Cortex of kidney (tissue), 1 donor: ENCODE data around the gene SEMA6C.

Experiments used
- DNase-seq: peaks from one replicate; lab custom pipeline; 2025; lab: John Stamatoyannopoulos, UW

Gene SEMA6C

GRCh38 chr1:151158326-151158725 lies 11.9 kb upstream of the SEMA6C start:
- no peak for DNase-seq

- DNase-seq = no peak
Observed at GRCh38 chr1:151157067-151157531, 10.7 kb upstream of the SEMA6C start.

GRCh38 chr1:151156515-151156819 lies 10.0 kb upstream of the SEMA6C start, which contains the start of gene TNFAIP8L2:
Gene TNFAIP8L2, plus strand, starts transcription at chr1:151156649. Its CDS starts 2,049 bp downstream, at chr1:151158698.
- DNase-seq = no peak

GRCh38 chr1:151147665-151148064 lies 1.2 kb upstream of the SEMA6C start:
- DNase-seq = no peak

DNA sequence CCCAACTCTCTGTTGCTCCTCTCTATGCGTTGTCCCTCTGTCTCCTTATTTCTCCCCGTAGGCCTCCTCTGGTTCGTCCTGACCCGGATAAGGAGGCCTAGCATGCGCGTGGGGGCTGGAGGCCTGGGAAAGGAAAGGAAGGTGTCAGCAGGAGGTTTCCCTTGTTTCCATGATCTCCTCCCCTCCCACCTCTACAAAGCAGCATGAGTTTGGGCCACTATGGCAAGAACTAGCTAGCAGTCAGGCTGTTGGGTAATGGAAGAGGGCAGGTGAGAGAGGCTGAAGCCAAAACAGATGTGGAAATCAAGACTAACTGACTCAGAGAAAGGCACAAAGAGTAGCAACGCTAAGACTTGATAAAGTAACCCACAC lies 687 bp upstream of the SEMA6C start:
- no peak for DNase-seq

GRCh38 chr1:151146072-151146411 lies 389 bp downstream of the SEMA6C start:
- no peak for DNase-seq

GRCh38 chr1:151145304-151146071 lies 943 bp downstream of the SEMA6C start:
- no peak for DNase-seq

DNA sequence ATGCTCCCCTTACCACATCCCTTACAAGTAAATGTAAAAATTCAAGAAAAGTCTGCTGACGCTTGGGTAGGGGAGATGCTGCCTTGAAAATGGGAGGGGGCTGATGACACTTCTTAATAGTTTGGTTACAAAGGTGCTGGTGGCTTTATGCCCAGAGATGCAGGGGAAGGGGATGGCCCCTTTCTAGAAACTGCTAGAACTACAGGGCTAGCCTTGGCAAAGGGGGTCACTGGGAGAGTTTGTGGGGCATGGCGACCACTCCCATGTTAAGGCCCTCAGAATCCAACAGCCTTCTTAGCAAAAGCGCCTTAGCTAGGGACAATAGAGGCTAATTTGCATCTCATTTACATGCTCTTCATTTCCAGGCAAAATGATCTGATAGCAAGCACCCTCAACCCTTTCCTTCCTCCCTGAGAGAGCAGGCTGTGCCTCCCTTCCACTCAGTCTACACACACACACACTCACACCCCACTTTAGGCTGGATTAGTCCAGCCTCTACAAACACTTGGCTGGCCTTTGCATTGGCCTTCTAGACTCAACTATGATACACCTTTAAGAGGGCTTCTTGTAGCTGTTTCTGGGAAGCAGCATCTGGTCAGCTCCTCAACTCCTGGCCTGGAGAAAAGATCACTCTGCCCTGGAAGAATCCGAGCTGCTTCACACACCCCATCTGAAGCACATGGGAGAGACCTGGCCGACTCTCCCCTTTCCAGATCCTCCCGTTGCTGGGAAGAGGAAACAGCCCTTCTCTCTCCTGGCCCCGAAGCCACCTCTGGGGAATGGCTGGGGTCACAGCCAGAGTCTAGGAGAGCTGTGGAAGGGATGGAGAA lies 1.7 kb downstream of the SEMA6C start:
- DNase-seq = no peak

- DNase-seq = no peak
Observed at GRCh38 chr1:151143986-151144385, 2.4 kb downstream of the SEMA6C start.

- no peak for DNase-seq
Observed at GRCh38 chr1:151143057-151143435, 3.4 kb downstream of the SEMA6C start.

- no peak for DNase-seq
Observed at GRCh38 chr1:151142411-151143056, 3.9 kb downstream of the SEMA6C start.

- no peak for DNase-seq
Observed at GRCh38 chr1:151137789-151138188, 8.6 kb downstream of the SEMA6C start.

- DNase-seq = no peak
Observed at GRCh38 chr1:151135433-151136385, 10.7 kb downstream of the SEMA6C start.

DNA sequence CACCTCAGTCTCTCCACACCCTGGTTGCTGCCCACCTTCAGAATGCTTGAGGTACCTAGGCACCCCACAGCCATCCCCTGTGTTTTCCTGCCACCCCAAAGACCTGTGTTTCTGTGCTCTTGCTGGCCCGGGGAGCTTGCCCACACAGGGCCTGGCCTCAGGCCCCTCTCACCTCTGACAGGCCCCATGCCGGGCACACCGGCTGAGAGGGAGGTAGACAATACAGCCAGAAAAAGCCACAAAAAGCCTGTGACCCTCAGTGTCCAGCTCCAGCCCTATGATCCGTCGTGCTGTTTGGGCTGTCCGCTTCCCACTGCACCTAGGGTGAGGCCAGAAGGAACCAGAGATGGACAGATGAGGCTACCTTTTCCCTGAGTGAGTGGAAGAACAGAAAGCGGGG lies 11.4 kb downstream of the SEMA6C start:
- no peak for DNase-seq

GRCh38 chr1:151134396-151134795 lies 12.0 kb downstream of the SEMA6C start:
- DNase-seq = no peak

DNA sequence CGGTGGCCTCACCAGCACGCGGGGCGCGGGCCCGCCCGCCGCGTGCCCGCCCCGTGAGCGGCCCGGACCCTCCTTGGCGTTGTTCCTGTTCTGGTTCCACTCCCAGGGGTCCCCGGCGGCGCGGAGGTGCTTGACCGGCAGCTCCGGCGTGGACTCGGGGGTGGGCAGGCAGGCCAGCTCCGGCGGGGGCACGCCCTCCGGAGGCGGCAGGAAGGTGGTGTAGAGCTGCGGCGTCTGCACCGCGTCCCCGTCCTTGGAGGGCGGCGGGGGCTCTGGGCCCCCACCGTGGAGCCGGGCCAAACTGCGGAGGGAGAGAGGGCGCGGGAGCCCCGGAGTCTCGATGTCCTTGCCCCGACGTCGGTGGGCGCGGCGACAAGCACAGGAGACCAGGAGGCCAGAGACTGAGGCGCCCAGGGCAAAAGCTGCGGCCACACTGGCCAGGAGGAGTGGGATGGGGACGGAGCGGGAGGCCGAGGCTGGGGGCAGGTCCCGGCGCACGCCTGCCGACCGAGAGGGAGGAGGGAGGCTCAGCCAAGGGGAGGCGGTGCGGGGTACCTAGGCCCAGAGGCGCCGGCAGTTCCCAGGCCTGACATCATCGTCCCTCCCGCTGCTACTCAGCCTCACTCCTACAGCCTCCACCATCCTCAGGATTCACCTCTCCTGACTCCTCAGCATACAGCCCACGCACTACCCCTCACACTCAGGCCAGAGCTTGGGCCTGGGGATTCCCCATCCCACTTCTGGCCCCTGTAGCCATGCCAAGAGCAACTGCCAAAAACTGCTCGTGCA lies 13.2 kb downstream of the SEMA6C start:
- DNase-seq = no peak

DNA sequence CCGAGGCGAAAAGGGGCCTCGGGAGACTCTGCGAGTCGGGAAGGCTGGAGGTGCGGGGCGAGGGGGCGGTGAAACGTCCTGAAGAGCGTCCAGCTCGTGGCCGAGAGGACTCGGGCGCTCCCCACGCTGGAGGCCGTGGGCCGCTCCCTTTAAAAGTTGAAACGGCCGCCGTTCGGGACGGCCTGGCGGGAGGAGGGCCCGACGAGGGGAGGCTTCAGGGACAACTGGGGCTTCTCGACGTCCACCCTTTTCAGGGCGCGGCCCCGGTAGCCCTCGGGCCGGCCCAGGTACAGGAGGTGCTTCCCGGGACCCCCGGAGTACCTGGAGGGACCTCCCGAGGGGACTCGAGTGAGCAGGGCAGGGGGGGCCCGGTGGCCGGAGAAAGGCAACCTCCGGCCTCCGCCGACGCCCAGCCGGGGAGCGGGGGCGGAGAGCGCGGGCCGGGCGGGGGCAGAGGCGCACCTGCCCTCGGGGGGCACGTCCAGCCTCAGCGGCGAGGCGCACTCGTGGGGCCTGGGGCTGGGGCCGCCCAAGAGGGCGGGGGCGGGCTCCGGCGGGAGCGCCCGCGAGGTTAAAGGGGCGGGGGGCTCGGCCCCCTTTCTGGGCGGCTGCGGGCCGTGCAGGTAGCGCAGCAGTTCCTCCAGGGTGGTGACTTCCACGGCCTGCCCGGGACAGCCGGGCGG lies 14.0 kb downstream of the SEMA6C start:
- DNase-seq = no peak

DNA sequence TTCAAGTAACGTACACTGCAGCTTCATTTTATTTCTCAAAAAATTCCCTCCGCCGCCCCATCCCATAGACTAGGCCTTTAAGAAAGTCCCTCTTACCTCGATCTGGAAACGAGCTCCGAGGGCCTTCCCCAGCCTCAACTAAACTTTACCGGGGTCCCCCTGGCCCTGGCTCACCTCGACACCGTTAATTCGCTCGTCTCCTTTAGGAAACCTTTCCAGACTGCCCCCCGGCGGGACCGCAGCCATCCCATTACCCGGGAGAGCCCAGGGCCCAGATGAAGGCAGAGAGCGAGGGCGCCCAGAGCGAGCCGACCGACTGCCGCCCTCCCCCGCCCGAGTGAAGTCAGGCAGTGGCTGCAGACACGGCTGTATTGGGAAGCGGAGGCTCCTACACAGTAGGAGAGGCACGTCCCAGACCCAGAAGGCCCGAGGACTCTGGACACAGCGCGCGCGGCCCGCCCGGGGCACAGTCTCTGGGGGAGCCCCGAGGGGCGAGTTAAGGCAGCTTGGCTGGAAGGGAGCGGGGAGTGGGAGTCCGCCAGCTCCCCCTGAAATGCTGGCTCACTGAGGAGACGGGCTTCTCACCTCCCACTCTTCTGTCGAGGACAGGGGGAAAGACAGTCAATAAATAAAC lies 14.6 kb downstream of the SEMA6C start:
- DNase-seq = no peak

GRCh38 chr1:151130987-151131586 lies 15.3 kb downstream of the SEMA6C start:
- no peak for DNase-seq
